MM.1S (cell line): Measurements from ENCODE around the gene GRWD1.

Source experiments
- EZH2 ChIP-seq: fragments of 300-600 bp; sonication (generic); optimal IDR thresholded peaks from 2 replicates; pipeline ENCODE3; 2017; ENCODE audit warnings: low read depth, mild to moderate bottlenecking, antibody characterized with exemption, low read length, mixed read lengths
- EZH2phosphoT487 ChIP-seq: fragments of 300-600 bp; sonication (generic); IDR thresholded peaks from 2 replicates; pipeline ENCODE4 v1.6.1; 2018; ENCODE audit warnings: antibody characterized with exemption, low read length
- TF ChIP-seq, protein P1 (sequence below): fragments of 300-600 bp; sonication (generic); IDR thresholded peaks from 2 replicates; pipeline ENCODE4 v1.5.1; 2016; ENCODE audit warnings: antibody characterized with exemption, low read length, mixed read lengths

GRCh38 chr19:48398102-48398374 is 47.7 kb upstream of the GRWD1 start:
- TF ChIP-seq, protein P1, sequence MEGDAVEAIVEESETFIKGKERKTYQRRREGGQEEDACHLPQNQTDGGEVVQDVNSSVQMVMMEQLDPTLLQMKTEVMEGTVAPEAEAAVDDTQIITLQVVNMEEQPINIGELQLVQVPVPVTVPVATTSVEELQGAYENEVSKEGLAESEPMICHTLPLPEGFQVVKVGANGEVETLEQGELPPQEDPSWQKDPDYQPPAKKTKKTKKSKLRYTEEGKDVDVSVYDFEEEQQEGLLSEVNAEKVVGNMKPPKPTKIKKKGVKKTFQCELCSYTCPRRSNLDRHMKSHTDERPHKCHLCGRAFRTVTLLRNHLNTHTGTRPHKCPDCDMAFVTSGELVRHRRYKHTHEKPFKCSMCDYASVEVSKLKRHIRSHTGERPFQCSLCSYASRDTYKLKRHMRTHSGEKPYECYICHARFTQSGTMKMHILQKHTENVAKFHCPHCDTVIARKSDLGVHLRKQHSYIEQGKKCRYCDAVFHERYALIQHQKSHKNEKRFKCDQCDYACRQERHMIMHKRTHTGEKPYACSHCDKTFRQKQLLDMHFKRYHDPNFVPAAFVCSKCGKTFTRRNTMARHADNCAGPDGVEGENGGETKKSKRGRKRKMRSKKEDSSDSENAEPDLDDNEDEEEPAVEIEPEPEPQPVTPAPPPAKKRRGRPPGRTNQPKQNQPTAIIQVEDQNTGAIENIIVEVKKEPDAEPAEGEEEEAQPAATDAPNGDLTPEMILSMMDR = no peak
- no peak for TF ChIP-seq EZH2phosphoT487
- TF ChIP-seq EZH2 = no peak
